Ovary (tissue), 3 donors: Measurements from ENCODE around the gene PMFBP1.

ENCODE experiments used
- CTCF ChIP-seq, 3 donors: fragments of 450-650 bp in 2 of 3; fragments of 200-600 bp in 1 of 3; IDR thresholded peaks; one replicate each; pipeline versions ENCODE4 v1.5.1 to v1.8.0; 2016 to 2022; ENCODE audit warnings: antibody characterized with exemption in 3 of 3, mild to moderate bottlenecking in 1 of 3
- EP300 ChIP-seq: sonication (generic); formaldehyde crosslinking; IDR thresholded peaks from one replicate; pipeline ENCODE4 v1.6.1; 2017; ENCODE audit warnings: antibody characterized with exemption
- POLR2A ChIP-seq: fragments of 450-650 bp; IDR thresholded peaks from one replicate; pipeline ENCODE4 v1.6.1; 2017; ENCODE audit warnings: antibody characterized with exemption, mild to moderate bottlenecking, moderate library complexity
- donor health status: DM: no; HTN: no; CAD: no.

GRCh38 chr16:72214821-72215220 lies 42.9 kb upstream of the PMFBP1 start:
- TF ChIP-seq CTCF (IDR thresholded peaks at IDR 0.05) = no peak
- TF ChIP-seq POLR2A = no peak
- no peak for TF ChIP-seq EP300
